ENCODE results near the gene OSBPL6.

OSBPL6 gene

GRCh38 chr2:178363252-178363651 lies 168.9 kb downstream of the OSBPL6 start:
- Histone ChIP-seq H3K27me3 (replicated peaks; ENCODE audit: insufficient read depth, low read length) (no peaks in the 10 kb centered on the region), H3K4me2 (ENCODE audit: low read depth, low read length) (no peak overlapping the region), H4K20me1 (ENCODE audit: insufficient read depth, low read length) (no peaks in the 10 kb centered on the region), H3K27ac (ENCODE audit: low read length) (no peak overlapping the region), H3F3A (ENCODE audit: insufficient read depth, low read length) (0 out of 2 replicates have a peak, but pooled peaks cover 5% of the 10 kb centered on the region), H3K4me3 (ENCODE audit: low read length) (no peak overlapping the region), H3K9me3 (replicated peaks; ENCODE audit: insufficient read depth, low read length) (no peaks in the 10 kb centered on the region), H3K9me2 (replicated peaks; ENCODE audit: insufficient read depth, low read length) (no peaks in the 10 kb centered on the region), H3K36me3 (replicated peaks; ENCODE audit: insufficient read depth, low read length) (no peaks in the 10 kb centered on the region), H2AFZ (ENCODE audit: low read length) (no peak overlapping the region), H3K4me1 (ENCODE audit: low read length) (no peaks in the 10 kb centered on the region), H3K79me2 (ENCODE audit: low read length) (no peaks in the 10 kb centered on the region), H3K9ac (ENCODE audit: low read length) (no peak overlapping the region)
- TF ChIP-seq CTCF (IDR thresholded peaks at IDR 0.05; ENCODE audit: low read length): no peak
- TF ChIP-seq EZH2phosphoT487 (IDR thresholded peaks at IDR 0.05; ENCODE audit: low read length): no peak
- TF ChIP-seq EZH2 (optimal IDR thresholded peaks at IDR 0.05; ENCODE audit: low read depth, low read length): no peak
- no peak for DNase-seq

- no peak for TF ChIP-seq EZH2phosphoT487 (IDR thresholded peaks at IDR 0.05; ENCODE audit: low read length)
- no peak for TF ChIP-seq EZH2 (optimal IDR thresholded peaks at IDR 0.05; ENCODE audit: low read depth, low read length)
- no peak for TF ChIP-seq CTCF (IDR thresholded peaks at IDR 0.05; ENCODE audit: low read length)
Observed at GRCh38 chr2:178365116-178365515, 170.8 kb downstream of the OSBPL6 start.

DNA sequence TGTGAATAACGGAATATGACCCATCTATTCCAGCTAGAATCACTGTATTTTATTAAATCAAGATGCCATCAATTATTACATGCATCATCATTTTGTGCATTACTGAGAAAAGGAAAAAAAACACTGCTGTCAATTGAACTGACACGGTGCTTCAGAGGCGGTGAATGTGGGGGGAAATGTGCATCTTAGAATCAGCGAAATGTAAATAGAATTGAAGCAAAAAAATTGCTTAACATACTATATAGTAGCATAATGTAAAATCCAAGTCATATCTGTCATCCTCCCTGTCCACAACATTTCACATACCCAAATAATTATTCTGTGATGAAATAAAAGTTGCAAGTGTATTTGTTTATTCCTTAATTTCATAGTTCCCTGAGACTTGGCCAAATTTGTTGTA lies 172.1 kb downstream of the OSBPL6 start:
- no peaks in the 10 kb centered on the region for H3K9me2 ChIP-seq (replicated peaks; ENCODE audit: insufficient read depth, low read length)
- H3F3A ChIP-seq (ENCODE audit: insufficient read depth, low read length): no peaks in the 10 kb centered on the region
- no peaks in the 10 kb centered on the region for H3K9me3 ChIP-seq (replicated peaks; ENCODE audit: insufficient read depth, low read length)
- DNase-seq: no peak
- no peak for TF ChIP-seq EZH2phosphoT487 (IDR thresholded peaks at IDR 0.05; ENCODE audit: low read length)
- TF ChIP-seq CTCF (IDR thresholded peaks at IDR 0.05; ENCODE audit: low read length): no peak
- TF ChIP-seq EZH2 (optimal IDR thresholded peaks at IDR 0.05; ENCODE audit: low read depth, low read length): no peak
- no peaks in the 10 kb centered on the region for H3K36me3 ChIP-seq (replicated peaks; ENCODE audit: insufficient read depth, low read length)
- H3K27me3 ChIP-seq (replicated peaks; ENCODE audit: insufficient read depth, low read length): no peaks in the 10 kb centered on the region
- no peak overlapping the region for H3K9ac ChIP-seq (ENCODE audit: low read length)
- H3K79me2 ChIP-seq (ENCODE audit: low read length): no peaks in the 10 kb centered on the region
- H3K4me1 ChIP-seq (ENCODE audit: low read length): no peaks in the 10 kb centered on the region
- no peak overlapping the region for H2AFZ ChIP-seq (ENCODE audit: low read length)
- no peak overlapping the region for H3K27ac ChIP-seq (ENCODE audit: low read length)
- H3K4me2 ChIP-seq (ENCODE audit: low read depth, low read length): no peak overlapping the region
- no peaks in the 10 kb centered on the region for H4K20me1 ChIP-seq (ENCODE audit: insufficient read depth, low read length)
- no peak overlapping the region for H3K4me3 ChIP-seq (ENCODE audit: low read length)

More at GRCh38 chr2:178365116-178365515, 170.8 kb downstream of the OSBPL6 start:
- Histone ChIP-seq H3K79me2 (ENCODE audit: low read length) (no peaks in the 10 kb centered on the region), H3F3A (ENCODE audit: insufficient read depth, low read length) (no peaks in the 10 kb centered on the region), H3K27me3 (replicated peaks; ENCODE audit: insufficient read depth, low read length) (no peaks in the 10 kb centered on the region), H3K9me2 (replicated peaks; ENCODE audit: insufficient read depth, low read length) (no peaks in the 10 kb centered on the region), H4K20me1 (ENCODE audit: insufficient read depth, low read length) (no peaks in the 10 kb centered on the region), H3K4me3 (ENCODE audit: low read length) (no peak overlapping the region), H3K4me2 (ENCODE audit: low read depth, low read length) (no peak overlapping the region), H3K4me1 (ENCODE audit: low read length) (no peaks in the 10 kb centered on the region), H3K9me3 (replicated peaks; ENCODE audit: insufficient read depth, low read length) (no peaks in the 10 kb centered on the region), H2AFZ (ENCODE audit: low read length) (no peak overlapping the region), H3K36me3 (replicated peaks; ENCODE audit: insufficient read depth, low read length) (no peaks in the 10 kb centered on the region), H3K9ac (ENCODE audit: low read length) (no peak overlapping the region), H3K27ac (ENCODE audit: low read length) (no peak overlapping the region)
- no peak for DNase-seq
